GM06990 (cell line): ENCODE measurements around the gene RALGPS2.

Experiments
- DNase-seq: peaks from one replicate; pipeline ENCODE4 v3.0.0-alpha.2; 2011; ENCODE audit not compliant: insufficient read length; ENCODE audit errors: extremely low read depth
- H3K27me3 ChIP-seq: replicated peaks from 2 replicates; pipeline ENCODE4 v1.6.0; 2011; ENCODE audit warnings: low read length; ENCODE audit not compliant: control insufficient read depth, insufficient read depth
- H3K36me3 ChIP-seq: 2 replicates; pipeline ENCODE4 v1.5.1; 2011; ENCODE audit warnings: low read length; ENCODE audit not compliant: control insufficient read depth, insufficient read depth
- H3K4me3 ChIP-seq: replicated peaks from 2 replicates; pipeline ENCODE4 v1.5.1; 2011; ENCODE audit warnings: low read depth, mild to moderate bottlenecking, control low read depth, low read length
- TF ChIP-seq, protein P1 (sequence below): IDR thresholded peaks from 2 replicates; pipeline ENCODE4 v1.5.1; 2011; ENCODE audit warnings: low read length, control low read depth, mild to moderate bottlenecking, inconsistent platforms; ENCODE audit not compliant: insufficient read depth, poor library complexity, severe bottlenecking

Gene RALGPS2

DNA sequence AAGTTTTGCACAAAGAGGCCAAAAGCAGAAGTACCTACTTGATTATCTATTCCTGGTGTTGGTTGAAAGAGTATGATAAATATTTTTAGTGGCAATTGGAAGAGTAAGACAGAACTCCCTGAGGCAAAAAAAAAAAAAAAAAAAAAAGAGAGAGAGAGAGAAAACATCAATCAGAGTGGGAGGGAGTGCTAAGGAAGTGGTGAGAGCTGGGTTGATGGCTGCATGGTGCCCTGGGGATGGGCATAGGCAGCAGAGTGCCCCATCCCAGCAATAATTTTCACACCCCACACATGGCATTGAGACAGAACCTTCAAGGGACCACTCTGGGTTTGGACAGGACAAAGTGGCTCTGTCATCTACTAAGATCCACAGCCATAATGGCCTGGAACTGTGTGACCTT is 241.3 kb downstream of the RALGPS2 start:
- H3K36me3 ChIP-seq: no peaks in the 10 kb centered on the region
- H3K4me3 ChIP-seq: no peak overlapping the region
- TF ChIP-seq, protein P1, sequence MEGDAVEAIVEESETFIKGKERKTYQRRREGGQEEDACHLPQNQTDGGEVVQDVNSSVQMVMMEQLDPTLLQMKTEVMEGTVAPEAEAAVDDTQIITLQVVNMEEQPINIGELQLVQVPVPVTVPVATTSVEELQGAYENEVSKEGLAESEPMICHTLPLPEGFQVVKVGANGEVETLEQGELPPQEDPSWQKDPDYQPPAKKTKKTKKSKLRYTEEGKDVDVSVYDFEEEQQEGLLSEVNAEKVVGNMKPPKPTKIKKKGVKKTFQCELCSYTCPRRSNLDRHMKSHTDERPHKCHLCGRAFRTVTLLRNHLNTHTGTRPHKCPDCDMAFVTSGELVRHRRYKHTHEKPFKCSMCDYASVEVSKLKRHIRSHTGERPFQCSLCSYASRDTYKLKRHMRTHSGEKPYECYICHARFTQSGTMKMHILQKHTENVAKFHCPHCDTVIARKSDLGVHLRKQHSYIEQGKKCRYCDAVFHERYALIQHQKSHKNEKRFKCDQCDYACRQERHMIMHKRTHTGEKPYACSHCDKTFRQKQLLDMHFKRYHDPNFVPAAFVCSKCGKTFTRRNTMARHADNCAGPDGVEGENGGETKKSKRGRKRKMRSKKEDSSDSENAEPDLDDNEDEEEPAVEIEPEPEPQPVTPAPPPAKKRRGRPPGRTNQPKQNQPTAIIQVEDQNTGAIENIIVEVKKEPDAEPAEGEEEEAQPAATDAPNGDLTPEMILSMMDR: no peak
- no peak for DNase-seq
- no peaks in the 10 kb centered on the region for H3K27me3 ChIP-seq

DNA sequence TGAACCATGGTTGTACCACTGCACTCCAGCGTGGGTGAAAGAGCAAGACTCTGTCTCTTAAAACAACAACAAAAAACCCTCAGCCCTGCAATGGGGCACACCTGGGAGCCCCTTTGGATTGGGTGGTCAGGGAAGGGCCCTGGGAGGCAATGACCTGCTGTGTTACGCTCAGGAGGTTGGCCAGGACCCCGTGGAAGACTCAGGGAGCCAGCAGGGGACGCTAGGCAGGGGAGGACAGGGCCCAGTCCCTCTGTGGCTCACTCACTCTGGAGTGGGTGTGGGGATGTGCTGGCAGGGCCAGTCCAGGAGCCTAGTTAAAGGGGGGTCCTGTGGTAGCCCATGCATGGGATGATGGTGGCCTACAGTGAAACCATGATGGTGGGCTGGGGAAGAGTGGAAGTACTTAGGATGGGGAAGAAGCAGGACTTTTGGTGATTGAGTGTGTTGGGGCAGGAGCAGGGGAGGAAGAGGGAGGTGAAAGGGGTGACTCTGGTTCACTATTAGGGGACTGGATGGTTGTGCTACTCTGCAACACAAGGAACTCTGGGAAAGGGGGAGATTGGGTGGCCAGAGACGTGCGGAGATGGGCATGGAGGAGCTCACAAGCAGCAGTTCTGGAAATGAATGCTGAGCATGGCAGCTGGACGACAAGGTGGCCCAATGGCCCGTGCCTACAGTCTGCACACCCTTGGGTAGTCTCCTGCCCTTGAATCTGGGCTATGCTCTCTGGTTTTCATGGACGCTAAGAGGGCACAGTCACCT is 244.4 kb downstream of the RALGPS2 start:
- Histone ChIP-seq H3K36me3 (no peaks in the 10 kb centered on the region), H3K4me3 (no peak overlapping the region), H3K27me3 (no peaks in the 10 kb centered on the region)
- no peak for DNase-seq
- TF ChIP-seq, protein P1: no peak

DNA sequence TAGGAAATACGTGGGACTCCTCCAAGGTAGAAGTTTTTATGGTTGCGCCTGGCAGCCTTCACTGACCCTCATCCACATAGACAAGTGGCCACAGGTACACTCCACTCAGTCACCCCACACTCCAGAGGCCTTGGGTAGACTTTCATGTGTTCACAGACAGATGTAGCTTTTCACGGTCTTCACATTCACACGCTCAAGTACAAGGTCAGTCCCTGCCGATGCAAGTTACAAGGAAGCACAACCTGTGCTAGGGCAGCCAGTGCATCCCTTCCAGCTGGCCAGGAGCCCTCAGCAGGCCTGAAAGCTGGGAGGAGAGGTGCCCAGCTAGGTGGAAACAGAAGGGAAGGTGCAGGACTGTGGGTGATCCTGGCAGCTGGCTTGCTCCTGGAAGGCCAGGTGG is 245.1 kb downstream of the RALGPS2 start:
- TF ChIP-seq, protein P1: no peak
- no peak overlapping the region for H3K4me3 ChIP-seq
- no peak for DNase-seq
- H3K27me3 ChIP-seq: no peaks in the 10 kb centered on the region
- no peaks in the 10 kb centered on the region for H3K36me3 ChIP-seq
